Common myeloid progenitor, CD34-positive (primary cell): ENCODE results near the gene RDH14.

Experiments used
- CTCF ChIA-PET: fragments of 350-600 bp; sonication (Branson Sonifier 250); formaldehyde crosslinking; loops from one replicate; lab custom pipeline; 2021; ENCODE audit warnings: antibody characterized with exemption; lab: Charles Lee
- POLR2A ChIA-PET: fragments of 350-600 bp; sonication (Branson Sonifier 250); formaldehyde crosslinking; loops from one replicate; lab custom pipeline; 2021; ENCODE audit warnings: antibody characterized with exemption; lab: Charles Lee
- DNase-seq, 3 donors: peaks; one replicate each; pipeline versions ENCODE4 v3.0.0 to v3.0.0-alpha.2; 2013
- H3K27ac ChIP-seq, 2 experiments: 1 replicate in 1 of 2; 2 replicates in 1 of 2; pipeline ENCODE4 v1.7.0; 2013; ENCODE audit warnings: inconsistent platforms in 2 of 2, low read length in 2 of 2, mild to moderate bottlenecking in 2 of 2, low read depth in 1 of 2, moderate library complexity in 1 of 2; ENCODE audit not compliant: severe bottlenecking in 2 of 2, insufficient read depth in 1 of 2, poor library complexity in 1 of 2
- H3K27me3 ChIP-seq, 5 experiments: replicated peaks in 2 of 5; 1 replicate in 3 of 5; 2 replicates in 2 of 5; pipeline versions ENCODE4 v1.6.1 to v1.7.0; 2013; ENCODE audit warnings: low read length in 4 of 5, mild to moderate bottlenecking in 2 of 5, moderate library complexity in 2 of 5, inconsistent platforms in 1 of 5; ENCODE audit not compliant: insufficient read depth in 5 of 5, control insufficient read depth in 4 of 5
- H3K36me3 ChIP-seq, 4 experiments: 1 replicate in 2 of 4; 2 replicates in 2 of 4; pipeline versions ENCODE4 v1.6.1 to v1.7.0; 2013; ENCODE audit warnings: low read length in 3 of 4, control low read depth in 1 of 4, mild to moderate bottlenecking in 1 of 4; ENCODE audit not compliant: control insufficient read depth in 4 of 4, insufficient read depth in 4 of 4
- H3K4me1 ChIP-seq, 4 experiments: 1 replicate in 3 of 4; 2 replicates in 1 of 4; pipeline versions ENCODE4 v1.6.1 to v1.7.1; 2013; ENCODE audit warnings: low read length in 3 of 4, mild to moderate bottlenecking in 3 of 4, control low read depth in 1 of 4, inconsistent platforms in 1 of 4, moderate library complexity in 1 of 4; ENCODE audit not compliant: control insufficient read depth in 4 of 4, insufficient read depth in 4 of 4; ENCODE audit errors: control extremely low read depth in 1 of 4
- H3K4me3 ChIP-seq, 7 experiments: 1 replicate in 4 of 7; 2 replicates in 3 of 7; pipeline versions ENCODE4 v1.5.1 to v1.7.0; 2013; ENCODE audit warnings: mild to moderate bottlenecking in 7 of 7, low read length in 6 of 7, moderate library complexity in 6 of 7, inconsistent platforms in 2 of 7, low read depth in 2 of 7, control low read depth in 1 of 7; ENCODE audit not compliant: insufficient read depth in 4 of 7, control insufficient read depth in 1 of 7; ENCODE audit errors: extremely low read depth in 1 of 7
- H3K9me3 ChIP-seq, 5 experiments: 1 replicate in 4 of 5; 2 replicates in 1 of 5; pipeline versions ENCODE4 v1.6.1 to v1.7.1; 2013; ENCODE audit warnings: low read length in 4 of 5, mild to moderate bottlenecking in 2 of 5, inconsistent platforms in 1 of 5, low read depth in 1 of 5, moderate library complexity in 1 of 5; ENCODE audit not compliant: control insufficient read depth in 4 of 5, insufficient read depth in 2 of 5; ENCODE audit errors: control extremely low read depth in 1 of 5
- WGBS: methylation state at CpG from one replicate; pipeline ENCODE4 v1.1.5; 2013; ENCODE audit not compliant: insufficient coverage; 5-methylcytosine and 5-hydroxymethylcytosine counted together

The RDH14 gene

GRCh38 chr2:18599509-18600254 lies 39.2 kb upstream of the RDH14 start:
- 86% methylated on average over 1 of the region's 2 CpGs for WGBS
- CTCF ChIA-PET = no interaction called here
- peaks cover 0 to 8% (median 0%) of the 10 kb centered on the region in 4 experiments for H3K4me1 ChIP-seq
- H3K4me3 ChIP-seq = no peak overlapping the region
- no peaks in the 10 kb centered on the region for H3K36me3 ChIP-seq
- DNase-seq = no peak
- POLR2A ChIA-PET = no interaction called here
- peaks cover 0 to 2% (median 0%) of the 10 kb centered on the region in 5 experiments for H3K9me3 ChIP-seq
- no peak overlapping the region for H3K27ac ChIP-seq
- H3K27me3 ChIP-seq = no peaks in the 10 kb centered on the region

GRCh38 chr2:18598848-18599484 lies 38.5 kb upstream of the RDH14 start:
- no peaks in the 10 kb centered on the region for H3K27me3 ChIP-seq
- CTCF ChIA-PET = no interaction called here
- no peak for DNase-seq
- peaks cover 0 to 8% (median 0%) of the 10 kb centered on the region in 4 experiments for H3K4me1 ChIP-seq
- POLR2A ChIA-PET = no interaction called here
- H3K27ac ChIP-seq = no peak overlapping the region
- no peak overlapping the region for H3K4me3 ChIP-seq
- WGBS = 90% methylated on average over 5 of the region's 6 CpGs
- H3K36me3 ChIP-seq = no peaks in the 10 kb centered on the region
- H3K9me3 ChIP-seq = peaks cover 0 to 2% (median 0%) of the 10 kb centered on the region in 5 experiments

GRCh38 chr2:18597618-18598017 lies 37.2 kb upstream of the RDH14 start:
- DNase-seq = no peak
- ChIA-PET POLR2A (no interaction called here), CTCF (no interaction called here)
- no peak overlapping the region for H3K27ac ChIP-seq
- peaks cover 0 to 2% (median 0%) of the 10 kb centered on the region in 5 experiments for H3K9me3 ChIP-seq
- H3K27me3 ChIP-seq = no peaks in the 10 kb centered on the region
- H3K36me3 ChIP-seq = no peaks in the 10 kb centered on the region
- WGBS = 11% methylated on average over 1 of the region's 5 CpGs
- no peak overlapping the region for H3K4me3 ChIP-seq
- peaks cover 0 to 8% (median 0%) of the 10 kb centered on the region in 4 experiments for H3K4me1 ChIP-seq

GRCh38 chr2:18596993-18597392 lies 36.5 kb upstream of the RDH14 start:
- CTCF ChIA-PET = no interaction called here
- WGBS = 90% methylated on average over 3 of the region's 3 CpGs
- H3K4me3 ChIP-seq = no peak overlapping the region
- DNase-seq = no peak
- no peaks in the 10 kb centered on the region for H3K27me3 ChIP-seq
- H3K27ac ChIP-seq = no peak overlapping the region
- H3K9me3 ChIP-seq = peaks cover 0 to 2% (median 0%) of the 10 kb centered on the region in 5 experiments
- H3K4me1 ChIP-seq = peaks cover 0 to 8% (median 0%) of the 10 kb centered on the region in 4 experiments
- no peaks in the 10 kb centered on the region for H3K36me3 ChIP-seq
- POLR2A ChIA-PET = no interaction called here

GRCh38 chr2:18593496-18593895 lies 33.0 kb upstream of the RDH14 start:
- no peak for DNase-seq
- Histone ChIP-seq H3K27me3 (no peaks in the 10 kb centered on the region), H3K36me3 (no peaks in the 10 kb centered on the region), H3K4me3 (no peak overlapping the region), H3K9me3 (peaks cover 0 to 2% (median 0%) of the 10 kb centered on the region in 5 experiments), H3K27ac (no peak overlapping the region), H3K4me1 (peaks cover 0 to 7% (median 0%) of the 10 kb centered on the region in 4 experiments)
- POLR2A ChIA-PET = no interaction called here
- no CpG with 5 or more reads among the region's 1 CpG for WGBS
- CTCF ChIA-PET = no interaction called here

GRCh38 chr2:18592372-18592771 lies 31.9 kb upstream of the RDH14 start:
- POLR2A ChIA-PET = no interaction called here
- DNase-seq = no peak
- CTCF ChIA-PET = no interaction called here
- Histone ChIP-seq H3K4me3 (no peak overlapping the region), H3K36me3 (no peaks in the 10 kb centered on the region), H3K27me3 (no peaks in the 10 kb centered on the region), H3K27ac (no peak overlapping the region), H3K4me1 (no peaks in the 10 kb centered on the region), H3K9me3 (peaks cover 0 to 2% (median 0%) of the 10 kb centered on the region in 5 experiments)
- no CpG with 5 or more reads among the region's 2 CpGs for WGBS

- no peak for DNase-seq
- POLR2A ChIA-PET = no interaction called here
- no peaks in the 10 kb centered on the region for H3K27me3 ChIP-seq
- no peak within 1 kb of the TSS for H3K4me3 ChIP-seq
- CTCF ChIA-PET = no interaction called here
- H3K27ac ChIP-seq = no peak within 1 kb of the TSS
- H3K36me3 ChIP-seq = no peaks in the 10 kb centered on the region
- H3K4me1 ChIP-seq = no peaks in the 10 kb centered on the region
- WGBS = 100% methylated on average over 1 of the region's 1 CpG
- H3K9me3 ChIP-seq = peaks cover 0 to 21% (median 4%) of the 10 kb centered on the region in 5 experiments
Observed at GRCh38 chr2:18589354-18589753, 28.9 kb upstream of the RDH14 start, which contains the start of gene NT5C1B. Gene NT5C1B (minus strand): TSS chr2:18589569. CDS start chr2:18589468, 101 bp downstream.
